Ishikawa (cell line): ENCODE measurements around the gene RPL6.

Experiments
- EP300 ChIP-seq: IDR thresholded peaks from 2 replicates; pipeline ENCODE4 v1.6.1; 2012; ENCODE audit warnings: borderline replicate concordance
- NFIC ChIP-seq: IDR thresholded peaks from 2 replicates; pipeline ENCODE4 v1.6.1; 2012
- RAD21 ChIP-seq: IDR thresholded peaks from 2 replicates; pipeline ENCODE4 v1.6.1; 2012; ENCODE audit warnings: low read depth
- TAF1 ChIP-seq: IDR thresholded peaks from 2 replicates; pipeline ENCODE4 v1.6.1; 2012; ENCODE audit warnings: low read depth, mild to moderate bottlenecking
- TEAD4 ChIP-seq: IDR thresholded peaks from 2 replicates; pipeline ENCODE4 v1.6.1; 2012
- YY1 ChIP-seq: IDR thresholded peaks from 2 replicates; pipeline ENCODE4 v1.6.1; 2012; ENCODE audit warnings: low read depth
- TF ChIP-seq, protein P1 (sequence below): IDR thresholded peaks from 2 replicates; pipeline ENCODE4 v1.6.1; 2012
- TF ChIP-seq, protein P2 (sequence below): IDR thresholded peaks from 2 replicates; pipeline ENCODE4 v1.6.1; 2012; ENCODE audit warnings: low read depth, mild to moderate bottlenecking

DNA sequence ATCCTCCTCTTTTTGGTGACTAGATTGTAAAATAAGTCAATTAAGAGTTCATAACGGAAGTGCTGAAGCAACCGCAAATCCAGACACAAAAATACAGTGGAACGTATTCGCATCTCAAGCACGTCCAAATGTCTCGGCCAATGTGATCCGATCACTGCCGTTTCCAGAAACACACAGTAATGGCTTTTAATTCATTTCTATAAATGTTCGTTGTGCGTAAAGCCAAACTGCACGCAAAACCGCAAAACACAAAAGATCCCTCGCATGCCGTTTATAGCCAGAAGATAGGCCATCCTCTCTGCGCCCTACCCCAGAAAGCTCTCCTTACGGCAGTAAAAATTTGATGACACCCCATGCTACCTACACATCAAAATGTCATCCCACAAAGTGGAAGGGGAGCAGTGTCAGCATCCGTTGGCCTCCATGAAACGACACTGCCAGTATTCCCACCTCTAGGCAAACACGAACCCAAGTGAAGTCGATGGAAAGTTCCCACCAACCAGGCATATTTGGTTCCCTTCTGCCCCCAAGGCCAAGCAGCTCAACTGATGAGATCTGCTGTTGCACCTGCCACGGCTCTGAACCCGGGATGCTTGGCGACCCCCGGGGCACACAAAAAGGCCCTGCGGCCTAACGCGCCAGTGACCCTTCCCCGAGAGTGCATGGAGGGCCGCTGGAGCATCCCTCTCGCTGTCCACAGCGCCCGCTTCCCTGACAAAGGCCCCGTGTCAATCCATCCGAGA is 28.6 kb downstream of the RPL6 start:
- TF ChIP-seq YY1 (no peak), TAF1 (no peak), NFIC (no peak), RAD21 (no peak), EP300 (no peak), TEAD4 (no peak)
- TF ChIP-seq, protein P1, sequence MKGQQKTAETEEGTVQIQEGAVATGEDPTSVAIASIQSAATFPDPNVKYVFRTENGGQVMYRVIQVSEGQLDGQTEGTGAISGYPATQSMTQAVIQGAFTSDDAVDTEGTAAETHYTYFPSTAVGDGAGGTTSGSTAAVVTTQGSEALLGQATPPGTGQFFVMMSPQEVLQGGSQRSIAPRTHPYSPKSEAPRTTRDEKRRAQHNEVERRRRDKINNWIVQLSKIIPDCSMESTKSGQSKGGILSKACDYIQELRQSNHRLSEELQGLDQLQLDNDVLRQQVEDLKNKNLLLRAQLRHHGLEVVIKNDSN: no peak
- TF ChIP-seq, protein P2, sequence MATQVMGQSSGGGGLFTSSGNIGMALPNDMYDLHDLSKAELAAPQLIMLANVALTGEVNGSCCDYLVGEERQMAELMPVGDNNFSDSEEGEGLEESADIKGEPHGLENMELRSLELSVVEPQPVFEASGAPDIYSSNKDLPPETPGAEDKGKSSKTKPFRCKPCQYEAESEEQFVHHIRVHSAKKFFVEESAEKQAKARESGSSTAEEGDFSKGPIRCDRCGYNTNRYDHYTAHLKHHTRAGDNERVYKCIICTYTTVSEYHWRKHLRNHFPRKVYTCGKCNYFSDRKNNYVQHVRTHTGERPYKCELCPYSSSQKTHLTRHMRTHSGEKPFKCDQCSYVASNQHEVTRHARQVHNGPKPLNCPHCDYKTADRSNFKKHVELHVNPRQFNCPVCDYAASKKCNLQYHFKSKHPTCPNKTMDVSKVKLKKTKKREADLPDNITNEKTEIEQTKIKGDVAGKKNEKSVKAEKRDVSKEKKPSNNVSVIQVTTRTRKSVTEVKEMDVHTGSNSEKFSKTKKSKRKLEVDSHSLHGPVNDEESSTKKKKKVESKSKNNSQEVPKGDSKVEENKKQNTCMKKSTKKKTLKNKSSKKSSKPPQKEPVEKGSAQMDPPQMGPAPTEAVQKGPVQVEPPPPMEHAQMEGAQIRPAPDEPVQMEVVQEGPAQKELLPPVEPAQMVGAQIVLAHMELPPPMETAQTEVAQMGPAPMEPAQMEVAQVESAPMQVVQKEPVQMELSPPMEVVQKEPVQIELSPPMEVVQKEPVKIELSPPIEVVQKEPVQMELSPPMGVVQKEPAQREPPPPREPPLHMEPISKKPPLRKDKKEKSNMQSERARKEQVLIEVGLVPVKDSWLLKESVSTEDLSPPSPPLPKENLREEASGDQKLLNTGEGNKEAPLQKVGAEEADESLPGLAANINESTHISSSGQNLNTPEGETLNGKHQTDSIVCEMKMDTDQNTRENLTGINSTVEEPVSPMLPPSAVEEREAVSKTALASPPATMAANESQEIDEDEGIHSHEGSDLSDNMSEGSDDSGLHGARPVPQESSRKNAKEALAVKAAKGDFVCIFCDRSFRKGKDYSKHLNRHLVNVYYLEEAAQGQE: no peak
